Heart left ventricle (tissue), 13 donors: Measurements from ENCODE around the gene DGCR6.
"Not testable (repeated sequence)": the region's sequence is repeated elsewhere in the genome, so short reads cannot be mapped to it uniquely, and the experiment has no call there.

Experiments used
- CTCF ChIP-seq, 12 donors: fragments of 200-600 bp; sonication (generic) in 4 of 12; IDR thresholded peaks; one replicate each; pipeline versions ENCODE4 v1.5.0 to v1.8.0; 2018 to 2022; ENCODE audit warnings: antibody characterized with exemption in 12 of 12, mild to moderate bottlenecking in 5 of 12
- POLR2A ChIP-seq, 2 donors: fragments of 450-650 bp; IDR thresholded peaks; one replicate each; pipeline ENCODE4 v1.6.1; 2017; ENCODE audit warnings: antibody characterized with exemption in 2 of 2, mild to moderate bottlenecking in 2 of 2, moderate library complexity in 2 of 2
- donor health status: ischemic (EF 13 %, LVEDD 7.1; RV severe dilation, severe dysfunction).
- donor health status: DM: no; HTN: yes; CAD: no.
- donor health status: DM: no; HTN: no; CAD: no.
- donor health status: ischemic (EF 25% LVEDD 6.9; RV normal size, moderate dysfunction).
- donor health status: ischemic (EF 25% LVEDD 5.7; RV mildly dilated, moderate dysfunction).
- donor health status: ischemic (EF 35%, LVEDD 5.7; RV mildly dilated, moderate dysfunction).
- donor health status: nonischemic (EF 11% LVEDD 7.7; RV severe dilation, severe dysfunction).
- donor health status: DM: yes; HTN: yes; CAD: no.
- donor health status: PGD.
- donor health status: ischemic (EF 29% LVEDD 5.4; RV normal size, mild dysfunction).
- donor health status: nonischemic (EF 23%, LVEDD 6.1; RV moderate dilation, normal function).

GRCh38 chr22:18911535-18911934 lies 5.4 kb downstream of the DGCR6 start:
- TF ChIP-seq POLR2A, CTCF (IDR thresholded peaks at IDR 0.05): not testable (repeated sequence)
